ENCODE data around the gene ZBTB46.

Gene ZBTB46

GRCh38 chr20:63765082-63765873 is 65.8 kb downstream of the ZBTB46 start:
- no peak for DNase-seq

DNA sequence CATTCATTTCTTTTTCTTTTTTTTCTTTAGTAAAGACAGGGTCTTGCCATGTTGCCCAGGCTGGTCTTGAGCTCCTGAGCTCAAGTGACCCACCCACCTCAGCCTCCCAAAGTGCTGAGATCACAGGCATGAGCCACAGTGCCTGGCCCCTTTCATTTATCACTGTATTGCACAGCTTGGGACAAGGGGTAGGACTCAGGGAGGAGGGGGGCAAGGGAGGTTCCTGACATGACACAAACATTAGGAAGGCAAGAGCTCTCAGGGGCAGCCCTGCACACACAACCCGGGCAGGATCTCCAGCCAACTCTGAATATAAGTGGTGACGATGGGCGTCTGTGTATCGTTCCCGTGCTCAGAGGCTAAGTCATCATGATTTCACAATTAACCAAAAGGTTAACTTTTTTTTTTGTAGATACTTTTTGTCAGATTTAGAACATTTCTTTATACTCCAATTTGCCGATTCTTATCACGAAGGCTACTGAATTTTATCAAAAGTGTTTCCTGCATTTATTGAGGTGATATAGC is 71.6 kb downstream of the ZBTB46 start:
- no peak for DNase-seq

- DNase-seq, result no peak
Measured at GRCh38 chr20:63758152-63758551, 72.9 kb downstream of the ZBTB46 start.

DNA sequence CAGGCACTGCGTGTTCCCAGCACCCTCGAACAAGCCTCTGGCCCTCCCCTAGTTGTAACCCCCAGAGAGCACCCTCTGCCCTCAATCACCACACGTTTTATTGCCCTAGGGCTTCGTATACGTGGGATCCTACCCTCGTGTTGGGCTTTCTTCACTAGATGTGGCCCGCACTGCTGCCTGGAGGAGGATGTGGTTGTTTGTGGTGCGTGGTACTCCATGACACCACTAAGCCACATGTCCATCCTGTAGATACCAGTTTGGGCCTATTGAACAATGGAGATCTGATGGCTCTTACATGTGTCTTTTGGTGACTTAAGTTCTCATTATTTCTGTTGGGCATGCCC is 74.4 kb downstream of the ZBTB46 start:
- no peak for DNase-seq

DNA sequence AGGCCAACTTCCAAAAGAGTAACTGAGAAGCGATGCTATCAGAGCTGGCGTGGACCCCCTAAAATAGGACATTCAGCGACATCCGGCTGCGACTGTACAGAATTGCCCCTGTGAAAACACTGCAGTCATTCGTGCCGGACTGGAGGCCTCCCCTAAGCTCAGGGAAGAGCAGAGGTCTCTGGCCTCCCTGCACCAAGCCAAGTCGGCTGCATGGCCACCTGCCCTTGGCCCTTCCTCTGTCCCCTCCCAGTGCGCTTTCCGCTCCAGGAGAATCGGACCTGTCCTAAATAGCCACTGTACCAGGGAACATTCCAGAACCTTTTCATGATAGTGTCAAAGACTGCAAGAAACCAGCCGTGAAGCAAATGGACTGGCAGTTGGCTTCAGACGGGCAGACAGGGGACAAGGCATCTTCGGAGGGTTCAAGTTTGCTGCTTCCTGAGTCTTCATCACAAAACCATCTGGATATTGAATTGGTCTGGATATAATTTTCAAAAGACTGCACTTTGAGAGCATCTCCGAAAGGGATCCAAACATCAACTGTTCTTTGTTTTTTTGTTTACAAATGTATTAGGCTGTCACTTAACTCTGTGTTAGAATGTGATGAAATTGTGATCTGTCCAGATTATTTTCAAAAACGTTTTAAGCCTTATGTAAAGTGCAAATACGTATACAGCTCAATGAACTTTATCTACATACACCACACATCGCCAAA is 75.0 kb downstream of the ZBTB46 start:
- DNase-seq, result no peak

- no peak for DNase-seq
Measured at GRCh38 chr20:63754008-63754407, 77.1 kb downstream of the ZBTB46 start.

DNA sequence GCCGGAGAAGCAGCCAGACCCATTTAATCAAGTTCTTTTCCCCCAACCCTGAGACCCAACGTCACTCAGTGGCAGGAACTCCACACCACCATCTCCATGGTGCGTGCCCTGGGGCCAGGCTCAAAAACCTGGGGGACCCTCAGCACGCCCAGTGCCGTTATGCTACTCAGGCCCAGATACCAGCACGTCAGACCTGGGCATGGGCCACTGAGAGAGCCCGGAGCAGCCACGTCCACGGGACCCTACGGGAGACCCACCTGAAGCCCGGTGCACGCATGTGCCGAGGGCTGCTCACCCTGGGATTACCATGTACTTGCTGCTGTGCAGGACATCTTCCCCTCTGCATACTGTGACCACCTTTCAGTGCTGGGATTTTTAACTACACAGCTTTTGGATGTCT is 77.7 kb downstream of the ZBTB46 start:
- DNase-seq, result no peak

- DNase-seq, result no peak
Measured at GRCh38 chr20:63752411-63753101, 78.5 kb downstream of the ZBTB46 start.

DNA sequence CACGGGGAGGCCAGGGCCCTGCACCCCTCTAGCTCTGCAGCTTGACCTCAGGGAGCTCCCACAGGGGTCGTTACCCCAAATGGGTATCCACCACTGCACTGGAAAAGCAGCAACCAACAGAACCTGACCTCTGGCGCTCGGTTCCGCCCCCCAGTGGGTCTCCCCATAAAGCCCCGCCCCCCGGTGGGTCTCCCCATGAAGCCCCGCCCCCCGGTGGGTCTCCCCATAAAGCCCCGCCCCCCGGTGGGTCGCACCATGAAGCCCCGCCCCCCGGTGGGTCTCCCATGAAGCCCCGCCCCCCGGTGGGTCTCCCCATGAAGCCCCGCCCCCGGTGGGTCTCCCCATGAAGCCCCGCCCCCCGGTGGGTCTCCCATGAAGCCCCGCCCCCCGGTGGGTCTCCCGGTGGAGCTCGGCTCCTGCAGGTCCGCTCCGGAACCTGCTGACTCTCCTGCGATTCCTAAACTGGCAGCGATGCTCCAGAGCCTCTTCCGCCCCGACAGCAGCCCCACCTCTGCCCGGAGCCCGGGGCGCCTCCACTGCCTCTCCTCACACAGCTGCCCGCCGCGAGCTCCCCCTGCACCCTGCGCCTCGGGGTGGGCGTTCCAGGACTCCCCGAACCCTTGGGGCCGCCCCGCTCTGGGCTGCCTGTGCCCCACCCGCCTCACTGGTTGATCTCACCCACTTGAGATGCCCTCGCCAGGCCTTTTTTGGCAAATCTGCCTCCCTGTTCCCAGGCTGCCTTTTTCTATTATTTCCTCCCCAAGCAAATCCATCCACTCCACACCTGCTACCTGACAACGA is 79.4 kb downstream of the ZBTB46 start:
- no peak for DNase-seq

DNA sequence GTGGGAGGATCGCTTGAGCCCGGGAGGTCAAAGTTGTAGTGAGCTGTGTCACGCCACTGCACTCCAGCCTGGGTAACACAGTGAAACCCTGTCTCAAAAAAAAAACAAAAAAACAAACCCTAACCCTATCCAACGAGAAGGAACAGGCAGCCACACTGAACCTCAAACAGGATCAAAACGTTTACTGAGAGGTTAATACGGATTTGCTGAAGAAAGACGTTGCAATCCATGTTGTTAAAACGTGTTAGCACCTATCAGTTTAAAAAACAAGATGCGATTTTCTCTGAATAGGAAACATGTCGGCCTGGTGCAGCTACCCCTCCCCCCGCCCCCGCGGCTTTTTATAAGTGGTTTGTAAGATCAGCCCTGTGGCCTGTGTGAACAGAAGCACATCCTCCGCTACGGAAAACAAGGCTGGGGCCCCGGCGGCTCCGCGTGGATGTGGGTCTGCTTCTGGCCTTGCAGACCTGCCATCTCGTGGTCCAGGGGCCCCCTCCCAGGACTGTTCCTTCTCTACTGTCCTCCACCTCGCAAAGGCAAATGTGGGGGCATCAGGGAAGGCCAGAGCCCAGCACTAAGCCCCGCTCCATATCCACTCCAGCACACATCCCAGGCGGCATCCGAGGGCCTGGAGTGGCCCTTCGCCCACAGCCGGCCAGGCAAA is 80.1 kb downstream of the ZBTB46 start:
- DNase-seq, result no peak

DNA sequence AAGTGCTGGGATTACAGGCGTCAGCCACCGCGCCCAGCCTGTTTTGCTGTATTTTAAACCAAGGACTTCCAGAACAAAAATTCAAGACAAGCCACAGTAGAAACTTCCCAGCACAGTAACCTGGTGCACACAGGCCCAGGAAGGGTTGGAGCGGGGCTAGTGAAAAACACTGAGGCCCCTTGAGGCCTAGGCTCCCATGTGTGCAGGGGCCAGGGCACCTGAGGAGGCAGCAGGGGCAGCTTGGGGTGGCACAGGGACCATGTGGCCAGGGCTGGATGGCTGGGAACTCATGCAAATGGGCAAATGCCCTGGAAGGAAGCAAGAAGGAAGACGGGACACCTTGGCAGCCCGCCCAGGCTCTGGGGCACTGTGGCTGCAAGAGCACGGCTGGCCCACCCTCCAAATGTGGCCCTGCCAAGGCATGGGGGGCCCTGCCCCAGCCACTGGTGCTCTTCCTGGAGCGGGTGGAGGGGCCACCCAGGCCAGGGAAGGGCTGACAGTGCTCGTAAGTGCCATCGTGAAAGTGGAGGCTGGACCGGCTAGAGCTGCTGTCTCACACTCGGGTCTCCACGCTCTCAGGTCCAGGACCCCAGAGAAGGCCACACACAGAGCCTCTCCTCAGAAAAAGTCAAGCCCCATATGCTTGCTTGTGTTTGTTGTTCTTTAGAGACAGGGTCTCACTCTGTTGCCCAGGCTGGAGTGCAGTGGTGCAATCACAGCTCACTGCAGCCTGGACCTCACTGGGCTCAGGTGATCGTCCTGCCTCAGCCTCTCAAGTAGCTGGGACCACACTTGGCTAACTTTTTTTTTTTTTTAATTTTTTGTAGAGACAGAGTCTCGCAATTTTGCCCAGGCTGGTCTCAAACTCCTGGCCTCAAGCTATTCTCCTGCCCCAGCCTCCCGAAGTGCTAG is 81.2 kb downstream of the ZBTB46 start:
- no peak for DNase-seq

DNA sequence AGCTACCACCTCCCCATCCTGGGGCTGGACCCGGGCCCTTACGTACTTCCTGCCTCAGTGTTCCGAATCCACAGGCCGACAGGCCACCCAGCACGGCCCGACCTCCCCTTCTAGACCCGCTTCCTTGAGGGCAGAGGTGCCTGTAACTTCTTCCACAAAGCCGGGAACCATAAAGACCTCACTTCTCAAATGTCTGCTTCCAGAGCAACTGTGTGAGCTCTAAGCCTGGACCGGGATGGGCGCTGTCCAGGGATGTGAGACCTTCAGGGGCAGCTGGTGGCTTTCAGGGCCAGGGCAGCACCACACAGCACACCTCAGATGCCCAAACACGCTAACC is 82.2 kb downstream of the ZBTB46 start:
- no peak for DNase-seq

DNA sequence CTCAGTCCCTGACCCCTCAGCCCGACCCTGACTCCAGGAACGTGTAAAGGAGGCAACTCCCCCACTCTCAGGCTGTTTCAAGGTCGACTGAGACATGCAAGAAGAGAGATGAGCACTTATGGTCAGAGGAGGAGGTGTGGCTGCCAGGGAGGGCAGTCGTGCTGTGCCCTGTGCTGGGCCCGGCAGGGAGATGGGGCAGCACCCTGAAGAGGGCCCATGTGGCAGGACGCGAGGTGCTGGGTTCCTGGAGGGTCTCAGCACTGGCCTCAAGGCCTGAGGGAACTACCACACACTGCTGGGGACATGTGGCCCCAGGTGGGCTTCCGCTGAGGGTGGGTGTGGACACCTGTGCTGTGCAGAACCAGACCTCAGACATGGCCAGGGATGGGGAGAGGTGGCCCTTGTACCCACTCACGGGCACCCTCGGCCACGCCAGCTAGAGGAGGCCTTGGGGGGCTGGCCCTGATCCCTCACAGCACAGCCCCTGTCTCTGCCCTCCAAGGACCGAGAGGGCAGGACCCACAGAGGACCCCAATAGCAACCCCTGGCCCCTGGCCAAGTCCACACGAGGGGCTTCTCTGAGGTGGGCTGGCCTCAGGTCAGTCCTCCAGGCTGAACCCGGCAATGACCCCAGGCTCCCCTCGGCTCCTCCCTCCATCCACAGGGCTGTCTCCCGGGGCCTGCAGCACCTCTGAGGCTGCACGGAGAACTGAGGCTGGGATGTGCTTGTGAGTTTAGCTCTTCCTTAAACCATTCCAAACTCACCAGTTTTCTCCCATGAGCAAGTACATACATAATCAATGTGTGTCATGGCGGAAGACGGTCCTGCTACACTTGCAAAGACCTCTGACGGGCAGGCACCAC is 82.8 kb downstream of the ZBTB46 start:
- no peak for DNase-seq

DNA sequence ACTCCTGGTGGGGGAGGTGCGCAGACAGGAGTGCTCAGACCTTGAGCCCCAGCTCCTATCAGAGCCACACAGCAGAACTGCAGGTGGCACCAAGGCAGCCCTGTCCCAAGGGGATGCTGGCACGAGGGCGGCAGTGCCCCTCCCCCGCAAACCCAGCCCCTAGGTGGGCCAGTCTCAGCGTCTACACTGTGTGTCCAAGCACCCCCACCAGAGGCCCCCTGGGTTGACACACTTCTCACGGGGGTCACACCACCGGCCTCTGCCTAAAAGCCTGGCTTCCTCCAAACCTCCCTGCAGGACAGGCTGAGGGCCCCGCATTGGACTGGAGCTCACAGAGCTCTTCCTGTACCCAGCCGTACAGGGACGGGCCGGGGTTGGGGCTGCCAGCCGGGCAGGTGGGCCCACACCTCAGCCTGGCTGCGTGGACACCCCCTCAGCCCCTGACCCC is 83.4 kb downstream of the ZBTB46 start:
- DNase-seq, result no peak

GRCh38 chr20:63746751-63747315 is 84.2 kb downstream of the ZBTB46 start:
- DNase-seq, result no peak

- no peak for DNase-seq
Measured at GRCh38 chr20:63745961-63746731, 84.9 kb downstream of the ZBTB46 start.

DNA sequence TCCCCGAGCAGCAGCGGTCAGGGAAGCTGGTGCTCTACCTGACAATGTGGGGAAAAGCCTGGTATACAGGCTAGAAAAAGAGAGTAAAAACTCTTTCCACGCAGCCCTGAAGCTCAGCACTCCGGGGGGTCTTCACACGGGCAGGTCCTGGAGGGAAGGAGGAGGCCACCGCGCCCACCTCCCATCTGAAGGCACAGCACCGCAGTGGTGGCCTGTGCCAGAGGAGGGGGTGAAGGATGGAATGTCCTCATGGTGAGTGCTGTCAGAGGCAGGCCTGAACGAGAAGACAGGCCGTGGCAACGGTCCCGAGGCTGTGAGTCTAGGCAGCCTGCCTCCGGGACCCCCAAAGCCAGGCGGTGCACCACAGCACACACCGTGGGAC is 85.6 kb downstream of the ZBTB46 start:
- DNase-seq, result no peak

GRCh38 chr20:63744574-63745423 is 86.3 kb downstream of the ZBTB46 start:
- no peak for DNase-seq
